Measurements from ENCODE around the gene AGAP5.

Gene AGAP5

GRCh38 chr10:73653701-73654100 lies 44.2 kb downstream of the AGAP5 start:
- peak; percentile 85 for DNase-seq (ENCODE audit: low read depth)

GRCh38 chr10:73653195-73653594 lies 44.7 kb downstream of the AGAP5 start:
- DNase-seq (ENCODE audit: low read depth), result no peak

- peak; percentile 91 for DNase-seq (ENCODE audit: low read depth)
Measured at GRCh38 chr10:73650537-73651331, 47.2 kb downstream of the AGAP5 start.

GRCh38 chr10:73649876-73650536 lies 47.9 kb downstream of the AGAP5 start:
- DNase-seq (ENCODE audit: low read depth), result peak; percentile 81

- DNase-seq (ENCODE audit: low read depth), result peak; percentile 89
Measured at GRCh38 chr10:73648975-73649829, 48.7 kb downstream of the AGAP5 start.

- no peak for DNase-seq (ENCODE audit: low read depth)
Measured at GRCh38 chr10:73647875-73648651, 49.8 kb downstream of the AGAP5 start.

GRCh38 chr10:73647211-73647874 lies 50.6 kb downstream of the AGAP5 start:
- DNase-seq (ENCODE audit: low read depth), result peak; percentile 27

- DNase-seq (ENCODE audit: low read depth), result no peak
Measured at GRCh38 chr10:73646598-73647041, 51.3 kb downstream of the AGAP5 start.

- no peak for DNase-seq (ENCODE audit: low read depth)
Measured at GRCh38 chr10:73645251-73645650, 52.7 kb downstream of the AGAP5 start.

- no peak for DNase-seq (ENCODE audit: low read depth)
Measured at GRCh38 chr10:73644767-73645166, 53.1 kb downstream of the AGAP5 start.

GRCh38 chr10:73644015-73644743 lies 53.7 kb downstream of the AGAP5 start:
- peak; percentile 60 for DNase-seq (ENCODE audit: low read depth)

GRCh38 chr10:73643362-73643761 lies 54.5 kb downstream of the AGAP5 start:
- DNase-seq (ENCODE audit: low read depth), result no peak

- DNase-seq (ENCODE audit: low read depth), result no peak
Measured at GRCh38 chr10:73641328-73642060, 56.4 kb downstream of the AGAP5 start, which contains the start of gene MYOZ1. Gene MYOZ1 (minus strand): TSS chr10:73641474. CDS start chr10:73640017, 1,457 bp downstream.

- no peak for DNase-seq (ENCODE audit: low read depth)
Measured at GRCh38 chr10:73639286-73639685, 58.6 kb downstream of the AGAP5 start.

GRCh38 chr10:73635781-73636180 lies 62.1 kb downstream of the AGAP5 start:
- DNase-seq (ENCODE audit: low read depth), result no peak

- DNase-seq (ENCODE audit: low read depth), result no peak
Measured at GRCh38 chr10:73634421-73634820, 63.5 kb downstream of the AGAP5 start.

- DNase-seq (ENCODE audit: low read depth), result no peak
Measured at GRCh38 chr10:73629165-73629564, 68.7 kb downstream of the AGAP5 start.

GRCh38 chr10:73628405-73628804 lies 69.5 kb downstream of the AGAP5 start:
- no peak for DNase-seq (ENCODE audit: low read depth)

GRCh38 chr10:73627300-73627699 lies 70.6 kb downstream of the AGAP5 start:
- no peak for DNase-seq (ENCODE audit: low read depth)

All from amniotic epithelial cell (primary cell).